GM21717 (cell line): Measurements from ENCODE around the gene RPL28.

Experiments
- ATAC-seq: cut with Tn5 transposase; IDR thresholded peaks from one replicate; pipeline ENCODE4 v1.9.1; 2021; ENCODE audit warnings: mild to moderate bottlenecking, moderate library complexity; ENCODE audit not compliant: unreplicated experiment

RPL28 gene

GRCh38 chr19:55353356-55353802 lies 32.4 kb upstream of the RPL28 start:
- ATAC-seq = no peak

GRCh38 chr19:55353803-55354697 lies 31.7 kb upstream of the RPL28 start:
- ATAC-seq = no peak

- no peak for ATAC-seq
These were observed 31.0 kb upstream of the RPL28 start, which contains the start of gene COX6B2 for GRCh38 chr19:55354698-55355212. COX6B2 (minus strand) TSS chr19:55354719; CDS start chr19:55354521, 198 bp downstream.

- no peak for ATAC-seq
These were observed 30.4 kb upstream of the RPL28 start for GRCh38 chr19:55355213-55355821.

GRCh38 chr19:55358493-55358892 lies 27.2 kb upstream of the RPL28 start:
- no peak for ATAC-seq

- ATAC-seq = no peak
These were observed 26.5 kb upstream of the RPL28 start for GRCh38 chr19:55358943-55359908.

- no peak for ATAC-seq
These were observed 24.8 kb upstream of the RPL28 start for GRCh38 chr19:55360902-55361301.

GRCh38 chr19:55362174-55362989 lies 23.4 kb upstream of the RPL28 start:
- no peak for ATAC-seq

- ATAC-seq = no peak
These were observed 22.6 kb upstream of the RPL28 start, which contains the start of gene GARIN5B for GRCh38 chr19:55362990-55363716. GARIN5B (minus strand) TSS chr19:55363260; CDS start chr19:55363066, 194 bp downstream.

- ATAC-seq = no peak
These were observed 20.5 kb upstream of the RPL28 start for GRCh38 chr19:55365245-55365644.

- ATAC-seq = no peak
These were observed 19.8 kb upstream of the RPL28 start for GRCh38 chr19:55365964-55366363.

GRCh38 chr19:55366790-55367189 lies 18.9 kb upstream of the RPL28 start:
- ATAC-seq = no peak

- no peak for ATAC-seq
These were observed 17.6 kb upstream of the RPL28 start for GRCh38 chr19:55368106-55368505.

GRCh38 chr19:55368701-55369563 lies 16.8 kb upstream of the RPL28 start:
- no peak for ATAC-seq

GRCh38 chr19:55369653-55370304 lies 16.0 kb upstream of the RPL28 start:
- ATAC-seq = no peak

- ATAC-seq = no peak
These were observed 15.3 kb upstream of the RPL28 start, which contains the start of gene IL11 for GRCh38 chr19:55370305-55370988. IL11 (minus strand) TSS chr19:55370463; CDS start chr19:55370310, 153 bp downstream.
